GM23338 (cell line): ENCODE measurements around the gene HTD2. TPM values are rescaled to one million over a fixed set of nuclear protein-coding genes. Genes with fewer than 3 reads are reported as not detected.

ENCODE experiments used
- ATAC-seq: fragments of 200-7000 bp; cut with Tn5 transposase; 3 replicates; pipeline ENCODE4 v1.9.1; 2020
- DNase-seq: peaks from one replicate; pipeline ENCODE4 v3.0.0-alpha.2; 2015; ENCODE audit warnings: low spot score
- H2AFZ ChIP-seq: fragments of 200-600 bp; sonication (generic); 2 replicates; pipeline ENCODE4 v1.8.0; 2016; ENCODE audit warnings: antibody characterized with exemption, mild to moderate bottlenecking, moderate library complexity
- H3F3A ChIP-seq: fragments of 200-600 bp; sonication (generic); replicated peaks from 2 replicates; pipeline ENCODE4 v1.8.0; 2017; ENCODE audit warnings: antibody characterized with exemption, mixed run types, low read depth
- H3K27ac ChIP-seq: fragments of 200-600 bp; sonication (generic); 2 replicates; pipeline ENCODE4 v1.6.1; 2016; ENCODE audit warnings: low read depth
- H3K27me3 ChIP-seq: fragments of 200-600 bp; sonication (generic); 2 replicates; pipeline ENCODE4 v1.8.0; 2016; ENCODE audit warnings: mild to moderate bottlenecking, mixed run types, moderate library complexity; ENCODE audit not compliant: insufficient read depth
- H3K36me3 ChIP-seq: fragments of 200-600 bp; sonication (generic); 2 replicates; pipeline ENCODE4 v1.8.0; 2016; ENCODE audit warnings: mild to moderate bottlenecking; ENCODE audit not compliant: insufficient read depth
- H3K4me1 ChIP-seq: fragments of 200-600 bp; sonication (generic); 2 replicates; pipeline ENCODE4 v1.8.0; 2016; ENCODE audit warnings: mild to moderate bottlenecking, moderate library complexity; ENCODE audit not compliant: insufficient read depth
- H3K4me2 ChIP-seq: fragments of 200-600 bp; sonication (generic); 2 replicates; pipeline ENCODE4 v1.7.1; 2017; ENCODE audit warnings: mixed run types
- H3K4me3 ChIP-seq: fragments of 200-600 bp; sonication (generic); 2 replicates; pipeline ENCODE4 v1.6.1; 2016; ENCODE audit warnings: mixed run types
- H3K79me2 ChIP-seq: fragments of 200-600 bp; sonication (generic); replicated peaks from 2 replicates; pipeline ENCODE4 v1.8.0; 2017; ENCODE audit warnings: mild to moderate bottlenecking; ENCODE audit not compliant: insufficient read depth
- H3K9me2 ChIP-seq: fragments of 200-600 bp; sonication (generic); 2 replicates; pipeline ENCODE4 v1.8.0; 2017; ENCODE audit not compliant: insufficient read depth
- H4K20me1 ChIP-seq: fragments of 200-600 bp; sonication (generic); replicated peaks from 2 replicates; pipeline ENCODE4 v1.8.0; 2017; ENCODE audit warnings: mild to moderate bottlenecking; ENCODE audit not compliant: insufficient read depth
- H3K27ac Mint-ChIP-seq: 2 replicates; pipeline ENCODE4 v1.8.0; 2020; ENCODE audit warnings: inconsistent platforms, mild to moderate bottlenecking, moderate library complexity, mixed read lengths
- H3K27me3 Mint-ChIP-seq: 3 replicates; pipeline ENCODE4 v1.8.0; 2022; ENCODE audit warnings: low read depth, mild to moderate bottlenecking, moderate library complexity, mixed read lengths, inconsistent platforms; ENCODE audit not compliant: insufficient read depth, poor library complexity
- H3K36me3 Mint-ChIP-seq: 3 replicates; pipeline ENCODE4 v1.8.0; 2021; ENCODE audit warnings: low read depth, mild to moderate bottlenecking, inconsistent platforms, moderate library complexity, mixed read lengths
- H3K4me1 Mint-ChIP-seq: 3 replicates; pipeline ENCODE4 v1.8.0; 2020; ENCODE audit warnings: mild to moderate bottlenecking, inconsistent platforms, mixed read lengths
- H3K4me3 Mint-ChIP-seq: 3 replicates; pipeline ENCODE4 v1.8.0; 2021; ENCODE audit warnings: moderate library complexity, mild to moderate bottlenecking, inconsistent platforms, mixed read lengths
- H3K9me3 Mint-ChIP-seq: 3 replicates; pipeline ENCODE4 v1.8.0; 2020; ENCODE audit warnings: moderate library complexity, mild to moderate bottlenecking, inconsistent platforms, mixed read lengths
- CREB1 ChIP-seq: fragments of 250-450 bp; sonication (Bioruptor Pico); IDR thresholded peaks from 2 replicates; pipeline ENCODE4 v1.5.0; 2020; ENCODE audit warnings: low read depth, mild to moderate bottlenecking, moderate library complexity
- CTCF ChIP-seq, 2 experiments: fragments of 200-600 bp in 1 of 2; sonication (generic) in 1 of 2; conservative IDR thresholded peaks; 2 replicates each; pipeline versions ENCODE4 v1.5.1 to v1.6.1; 2016 to 2017; ENCODE audit warnings: antibody characterized with exemption in 2 of 2, low read depth in 2 of 2, mild to moderate bottlenecking in 2 of 2, moderate library complexity in 1 of 2
- EZH2 ChIP-seq: fragments of 200-600 bp; sonication (generic); IDR thresholded peaks from one replicate; pipeline ENCODE4 v1.8.0; 2017; ENCODE audit warnings: antibody characterized with exemption, mild to moderate bottlenecking, low read depth; ENCODE audit not compliant: unreplicated experiment
- EZH2phosphoT487 ChIP-seq: fragments of 200-600 bp; sonication (generic); IDR thresholded peaks from one replicate; pipeline ENCODE4 v1.8.1; 2018; ENCODE audit warnings: antibody characterized with exemption; ENCODE audit not compliant: unreplicated experiment
- POLR2AphosphoS5 ChIP-seq: IDR thresholded peaks from 2 replicates; pipeline ENCODE4 v1.6.1; 2016; ENCODE audit warnings: antibody characterized with exemption, low read depth
- REST ChIP-seq: IDR thresholded peaks from one replicate; pipeline ENCODE4 v1.6.1; 2018; ENCODE audit warnings: antibody characterized with exemption; ENCODE audit not compliant: unreplicated experiment
- STAT1 ChIP-seq: IDR thresholded peaks from one replicate; pipeline ENCODE4 v1.6.1; 2016; ENCODE audit warnings: antibody characterized with exemption; ENCODE audit not compliant: unreplicated experiment
- ZNF331 ChIP-seq: fragments of 250-450 bp; sonication (Bioruptor Pico); IDR thresholded peaks from 2 replicates; pipeline ENCODE4 v1.5.0; 2020; ENCODE audit warnings: low read depth, mild to moderate bottlenecking, moderate library complexity
- ZNF462 ChIP-seq: fragments of 250-450 bp; sonication (Bioruptor Pico); IDR thresholded peaks from 2 replicates; pipeline ENCODE4 v1.5.0; 2020; ENCODE audit warnings: mild to moderate bottlenecking, moderate library complexity
- polyA plus RNA-seq: library from polyadenylated mRNA; unstranded; fragments of >200 nt; fragmentation: Nextera tagmentation; extraction: Ambion mirVana; gene quantifications from 2 replicates; pipeline ENCODE4 v1.2.1, GENCODE V29; 2016
- total RNA-seq: library from RNA; depleted of rRNA; stranded (reverse); fragments of >200 nt; shearing (Covaris generic); gene quantifications from 2 replicates; pipeline ENCODE4 v1.2.3, GENCODE V29; 2014
- TF ChIP-seq, protein P1 (sequence below): IDR thresholded peaks from 2 replicates; pipeline ENCODE4 v1.6.1; 2016; ENCODE audit warnings: antibody characterized with exemption

The HTD2 gene
- total and polyA plus RNA-seq, 2 experiments from 2014 or later, result 19.3 to 24.2 TPM

DNA sequence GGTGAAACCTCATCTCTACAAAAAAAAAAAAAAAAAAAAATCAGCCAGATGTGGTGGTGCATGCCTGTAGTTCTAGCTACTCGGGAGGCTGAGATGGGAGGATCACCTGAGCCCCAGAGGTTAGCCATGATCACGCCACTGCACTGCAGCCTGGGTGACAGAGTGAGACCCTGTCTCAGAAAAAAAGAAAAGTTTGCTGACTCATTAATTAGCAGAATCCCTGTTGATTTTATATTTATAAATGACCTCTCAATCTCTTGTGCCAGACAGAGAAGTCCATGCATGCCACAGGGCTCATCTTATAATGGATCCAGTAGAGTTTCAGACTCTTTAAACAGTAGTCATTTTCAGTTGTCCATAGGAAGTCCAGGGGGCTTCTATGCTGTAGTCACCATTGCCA is 35.8 kb upstream of the HTD2 start (continued):
- TF ChIP-seq ZNF462 (CRISPR knock-in tag) (no peak), STAT1 (no peak), EZH2phosphoT487 (no peak), CREB1 (no peak), POLR2AphosphoS5 (no peak), ZNF331 (CRISPR knock-in tag) (no peak)
- TF ChIP-seq, protein P1, sequence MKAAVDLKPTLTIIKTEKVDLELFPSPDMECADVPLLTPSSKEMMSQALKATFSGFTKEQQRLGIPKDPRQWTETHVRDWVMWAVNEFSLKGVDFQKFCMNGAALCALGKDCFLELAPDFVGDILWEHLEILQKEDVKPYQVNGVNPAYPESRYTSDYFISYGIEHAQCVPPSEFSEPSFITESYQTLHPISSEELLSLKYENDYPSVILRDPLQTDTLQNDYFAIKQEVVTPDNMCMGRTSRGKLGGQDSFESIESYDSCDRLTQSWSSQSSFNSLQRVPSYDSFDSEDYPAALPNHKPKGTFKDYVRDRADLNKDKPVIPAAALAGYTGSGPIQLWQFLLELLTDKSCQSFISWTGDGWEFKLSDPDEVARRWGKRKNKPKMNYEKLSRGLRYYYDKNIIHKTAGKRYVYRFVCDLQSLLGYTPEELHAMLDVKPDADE, result no peak

- no peaks in the 10 kb centered on the region for H3K79me2 ChIP-seq
- no peaks in the 10 kb centered on the region for H3K27me3 Mint-ChIP-seq
- no peaks in the 10 kb centered on the region for H3K36me3 ChIP-seq
- H3K36me3 Mint-ChIP-seq, result peaks cover 7% of the 10 kb centered on the region; the same call in 2 of the 3 replicates
- no peak overlapping the region for H3K4me2 ChIP-seq
- no peak overlapping the region for H3K27ac ChIP-seq
- no peak overlapping the region for H3K27ac Mint-ChIP-seq
- no peak for ATAC-seq
- H4K20me1 ChIP-seq, result no peaks in the 10 kb centered on the region
- no peaks in the 10 kb centered on the region for H3F3A ChIP-seq
- no peaks in the 10 kb centered on the region for H3K4me1 Mint-ChIP-seq
- peaks cover 3% of the 10 kb centered on the region; the same call in 2 of the 3 replicates for H3K9me3 Mint-ChIP-seq
- DNase-seq, result no peak
- H2AFZ ChIP-seq, result no peak overlapping the region
- no peaks in the 10 kb centered on the region for H3K27me3 ChIP-seq
- H3K9me2 ChIP-seq, result peaks cover 5% of the 10 kb centered on the region; the same call in 1 of the 2 replicates
- no peak overlapping the region for H3K4me3 ChIP-seq
- H3K4me1 ChIP-seq, result no peaks in the 10 kb centered on the region
- H3K4me3 Mint-ChIP-seq, result no peak overlapping the region
- TF ChIP-seq STAT1 (no peak), CTCF (conservative IDR thresholded peaks at IDR 0.05; ENCODE audit: low read depth in 2 of 2) (no peak), EZH2 (no peak), ZNF331 (CRISPR knock-in tag) (no peak), REST (no peak), EZH2phosphoT487 (no peak)
- TF ChIP-seq, protein P1, result no peak
These were observed 34.3 kb upstream of the HTD2 start for GRCh38 chr3:58271901-58272501.
